Panc1 (cell line): ENCODE measurements around the gene MGME1. TPM values are rescaled to one million over a fixed set of nuclear protein-coding genes. Genes with fewer than 3 reads are reported as not detected.

Experiments used
- ATAC-seq: fragments of 200-7000 bp; cut with Tn5 transposase; 2 replicates; pipeline ENCODE4 v1.9.1; 2020; ENCODE audit warnings: mild to moderate bottlenecking, moderate library complexity
- BruUV-seq: library from RNA; stranded (reverse); fragments of 400-500 nt; replicated peaks from 2 replicates; lab custom pipeline; 2021; lab: Mats Ljungman, UMichigan
- CTCF ChIA-PET: fragments of 300-600 bp; sonication (Branson Sonifier 250); formaldehyde crosslinking; loops from one replicate; lab custom pipeline; 2022; ENCODE audit warnings: antibody characterized with exemption; lab: Charles Lee
- POLR2A ChIA-PET: fragments of 300-600 bp; sonication (Branson Sonifier 250); formaldehyde crosslinking; loops from one replicate; lab custom pipeline; 2022; ENCODE audit warnings: antibody characterized with exemption; lab: Charles Lee
- DNase-seq: peaks from one replicate; pipeline ENCODE4 v3.0.0-alpha.2; 2010; ENCODE audit warnings: low read depth, low spot score
- H3K27ac ChIP-seq: 2 replicates; pipeline ENCODE4 v1.5.1; 2011; ENCODE audit warnings: mild to moderate bottlenecking, low read length, inconsistent platforms
- H3K27me3 ChIP-seq: fragments of 200-500 bp; sonication (Bioruptor generic); 2 replicates; pipeline ENCODE4 v1.6.0; 2014; ENCODE audit warnings: low read length, inconsistent platforms; ENCODE audit not compliant: control insufficient read depth, insufficient read depth
- H3K36me3 ChIP-seq: fragments of 200-500 bp; sonication (Bioruptor generic); 2 replicates; pipeline ENCODE4 v1.5.1; 2014; ENCODE audit warnings: inconsistent platforms, mild to moderate bottlenecking, low read length, moderate library complexity; ENCODE audit not compliant: control insufficient read depth, insufficient read depth
- H3K4me1 ChIP-seq: 2 replicates; pipeline ENCODE4 v1.5.1; 2011; ENCODE audit warnings: inconsistent platforms, mild to moderate bottlenecking, low read length, moderate library complexity; ENCODE audit not compliant: control insufficient read depth, insufficient read depth
- H3K4me3 ChIP-seq, 2 experiments: 2 replicates each; pipeline ENCODE4 v1.5.1; 2011 to 2012; ENCODE audit warnings: low read depth in 2 of 2, low read length in 2 of 2, mild to moderate bottlenecking in 2 of 2, inconsistent platforms in 1 of 2, moderate library complexity in 1 of 2
- H3K9me3 ChIP-seq: fragments of 200-500 bp; sonication (Bioruptor generic); 2 replicates; pipeline ENCODE4 v1.5.1; 2014; ENCODE audit warnings: low read depth, mild to moderate bottlenecking, inconsistent platforms, low read length, moderate library complexity; ENCODE audit not compliant: control insufficient read depth, insufficient read depth
- CTCF ChIP-seq: fragments of 450-650 bp; IDR thresholded peaks from 2 replicates; pipeline ENCODE4 v1.5.1; 2017; ENCODE audit warnings: mild to moderate bottlenecking
- POLR2AphosphoS5 ChIP-seq: IDR thresholded peaks from 2 replicates; pipeline ENCODE4 v1.6.1; 2012; ENCODE audit warnings: mild to moderate bottlenecking, low read depth, low read length, moderate library complexity
- SIN3A ChIP-seq: IDR thresholded peaks from 2 replicates; pipeline ENCODE4 v1.6.1; 2012; ENCODE audit warnings: low read depth, mild to moderate bottlenecking, low read length, moderate library complexity, borderline replicate concordance; ENCODE audit not compliant: insufficient read depth
- TCF7L2 ChIP-seq: IDR thresholded peaks from 2 replicates; pipeline ENCODE4 v1.6.1; 2011; ENCODE audit warnings: mild to moderate bottlenecking, low read depth, low read length, inconsistent platforms
- in situ Hi-C: cut with HindIII; loops from 2 replicates; pipeline ENCODE4 v1.10.0; 2016; ENCODE audit warnings: low sequenced_read_pairs, low pct_unique_long_range_greater_than_20kb
- intact Hi-C: fragments of 100-400 bp; cut with micrococcal nuclease; formaldehyde crosslinking; loops from one replicate; pipeline ENCODE4 v1.10.0; 2022; ENCODE audit not compliant: unreplicated experiment
- total RNA-seq: library from RNA; stranded (reverse); gene quantifications from one replicate; pipeline ENCODE4 v1.2.1, GENCODE V29; 2021; ENCODE audit not compliant: unreplicated experiment
- TF ChIP-seq, protein P1 (sequence below), 2 experiments: IDR thresholded peaks; 2 replicates each; pipeline ENCODE4 v1.6.1; 2011 to 2012; ENCODE audit warnings: low read depth in 2 of 2, control low read depth in 1 of 2, low read length in 1 of 2, mild to moderate bottlenecking in 1 of 2, moderate library complexity in 1 of 2; ENCODE audit not compliant: insufficient read depth in 1 of 2

MGME1 gene
- total RNA-seq, 1 experiment from 2014 or later, result 27.0 TPM

DNA sequence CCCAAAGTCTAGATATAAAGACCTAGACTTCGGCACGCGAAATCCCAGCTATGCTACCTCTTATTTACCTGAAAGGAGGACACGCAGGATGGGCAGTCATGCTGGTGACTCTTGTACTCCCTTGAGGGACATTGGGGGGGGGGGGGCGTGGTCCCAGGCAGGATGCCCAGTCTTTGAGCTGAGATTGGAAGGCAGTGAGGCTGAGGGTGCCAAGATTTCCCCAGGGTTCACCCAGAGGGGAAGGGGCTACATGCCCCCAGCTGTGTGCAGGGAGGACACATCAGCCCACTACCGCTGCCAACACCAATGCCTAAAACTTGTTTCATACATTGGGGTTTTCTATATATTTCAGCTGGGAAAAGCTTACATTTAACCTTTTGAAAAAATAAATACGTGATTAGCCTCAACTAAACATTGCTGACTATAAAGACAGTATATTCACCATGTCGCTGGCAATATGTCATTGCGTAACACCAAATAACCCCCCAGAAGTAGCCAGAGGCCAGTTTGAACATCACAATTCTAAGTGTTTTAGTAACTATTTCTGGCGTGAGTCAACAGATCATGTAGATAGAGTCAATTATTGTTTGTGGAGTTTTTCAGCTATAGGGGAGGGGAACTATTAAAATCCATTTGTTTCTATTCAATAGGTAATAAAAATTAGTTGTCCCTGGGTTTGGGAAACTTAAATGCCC, 21.6 kb downstream of the MGME1 start:
- no peak for TF ChIP-seq POLR2AphosphoS5
- no peak for TF ChIP-seq TCF7L2
- no peak for TF ChIP-seq SIN3A
- TF ChIP-seq, protein P1, sequence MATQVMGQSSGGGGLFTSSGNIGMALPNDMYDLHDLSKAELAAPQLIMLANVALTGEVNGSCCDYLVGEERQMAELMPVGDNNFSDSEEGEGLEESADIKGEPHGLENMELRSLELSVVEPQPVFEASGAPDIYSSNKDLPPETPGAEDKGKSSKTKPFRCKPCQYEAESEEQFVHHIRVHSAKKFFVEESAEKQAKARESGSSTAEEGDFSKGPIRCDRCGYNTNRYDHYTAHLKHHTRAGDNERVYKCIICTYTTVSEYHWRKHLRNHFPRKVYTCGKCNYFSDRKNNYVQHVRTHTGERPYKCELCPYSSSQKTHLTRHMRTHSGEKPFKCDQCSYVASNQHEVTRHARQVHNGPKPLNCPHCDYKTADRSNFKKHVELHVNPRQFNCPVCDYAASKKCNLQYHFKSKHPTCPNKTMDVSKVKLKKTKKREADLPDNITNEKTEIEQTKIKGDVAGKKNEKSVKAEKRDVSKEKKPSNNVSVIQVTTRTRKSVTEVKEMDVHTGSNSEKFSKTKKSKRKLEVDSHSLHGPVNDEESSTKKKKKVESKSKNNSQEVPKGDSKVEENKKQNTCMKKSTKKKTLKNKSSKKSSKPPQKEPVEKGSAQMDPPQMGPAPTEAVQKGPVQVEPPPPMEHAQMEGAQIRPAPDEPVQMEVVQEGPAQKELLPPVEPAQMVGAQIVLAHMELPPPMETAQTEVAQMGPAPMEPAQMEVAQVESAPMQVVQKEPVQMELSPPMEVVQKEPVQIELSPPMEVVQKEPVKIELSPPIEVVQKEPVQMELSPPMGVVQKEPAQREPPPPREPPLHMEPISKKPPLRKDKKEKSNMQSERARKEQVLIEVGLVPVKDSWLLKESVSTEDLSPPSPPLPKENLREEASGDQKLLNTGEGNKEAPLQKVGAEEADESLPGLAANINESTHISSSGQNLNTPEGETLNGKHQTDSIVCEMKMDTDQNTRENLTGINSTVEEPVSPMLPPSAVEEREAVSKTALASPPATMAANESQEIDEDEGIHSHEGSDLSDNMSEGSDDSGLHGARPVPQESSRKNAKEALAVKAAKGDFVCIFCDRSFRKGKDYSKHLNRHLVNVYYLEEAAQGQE (IDR thresholded peaks at IDR 0.05; ENCODE audit: insufficient read depth in 1 of 2, low read depth in 2 of 2, low read length in 1 of 2), result no peak
- no peak for TF ChIP-seq CTCF
- DNase-seq (no peak), ATAC-seq (no peak)
- H3K9me3 ChIP-seq, result no peaks in the 10 kb centered on the region
- H3K27me3 ChIP-seq, result no peaks in the 10 kb centered on the region
- in situ Hi-C loops, result no loop called here
- ChIA-PET POLR2A (no interaction called here), CTCF (interaction anchor here (0.6 to 0.7 kb wide), 2 partner anchors 279 to 1063 kb away, joined by 3 to 6 read pairs; no protein-coding TSS in a partner anchor)
- H3K27ac ChIP-seq, result no peak overlapping the region
- H3K4me1 ChIP-seq, result no peaks in the 10 kb centered on the region
- H3K36me3 ChIP-seq, result no peaks in the 10 kb centered on the region
- BruUV-seq, result TSS peak; percentile 76
- intact Hi-C loops, result loop anchor here (10.0 kb wide), 1 partner anchor 486 kb away; no protein-coding TSS in a partner anchor
- no peak overlapping the region for H3K4me3 ChIP-seq

DNA sequence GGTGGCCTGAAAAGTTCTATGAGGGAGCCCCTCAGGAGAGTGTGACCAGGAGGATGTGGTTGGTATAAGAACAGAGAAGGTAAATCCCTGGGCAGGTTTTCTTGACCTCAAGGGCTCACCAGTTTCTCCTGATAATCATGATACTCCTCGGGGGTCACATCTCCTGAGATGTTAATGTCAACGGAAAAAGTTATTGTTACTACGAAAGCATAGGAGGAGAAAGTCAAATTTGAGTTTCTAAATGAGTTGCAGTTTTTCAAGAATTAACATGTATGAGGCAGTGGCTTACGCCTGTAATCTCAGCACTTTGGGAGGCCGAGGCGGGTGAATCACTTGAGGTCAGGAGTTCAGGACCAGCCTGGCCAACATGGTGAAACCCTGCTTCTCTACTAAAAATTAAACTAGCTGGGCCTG, 23.4 kb downstream of the MGME1 start:
- no peak overlapping the region for H3K27ac ChIP-seq
- ATAC-seq (no peak), DNase-seq (no peak)
- in situ Hi-C loops (no loop called here), intact Hi-C loops (loop anchor here (10.0 kb wide), 1 partner anchor 487 kb away; no protein-coding TSS in a partner anchor)
- ChIA-PET CTCF (no interaction called here), POLR2A (interaction anchor here (0.7 kb wide), 1 partner anchor 113 kb away, joined by 3 read pairs; no protein-coding TSS in a partner anchor)
- TF ChIP-seq TCF7L2 (no peak), CTCF (no peak), SIN3A (no peak), POLR2AphosphoS5 (no peak)
- TF ChIP-seq, protein P1 (IDR thresholded peaks at IDR 0.05; ENCODE audit: insufficient read depth in 1 of 2, low read depth in 2 of 2, low read length in 1 of 2), result no peak
- H3K9me3 ChIP-seq, result no peaks in the 10 kb centered on the region
- H3K4me3 ChIP-seq, result no peak overlapping the region
- BruUV-seq, result no TSS peak
- no peaks in the 10 kb centered on the region for H3K36me3 ChIP-seq
- no peaks in the 10 kb centered on the region for H3K27me3 ChIP-seq
- H3K4me1 ChIP-seq, result no peaks in the 10 kb centered on the region; the same call in 1 of the 2 replicates
